BLaER1 (cell line): ENCODE data around the gene BOD1L1.

Source experiments
- H3K27ac ChIP-seq: shearing (Covaris generic); formaldehyde crosslinking; 2 replicates; pipeline ENCODE4 v1.8.1; 2022
- H3K27me3 ChIP-seq: shearing (Covaris generic); formaldehyde crosslinking; 2 replicates; pipeline ENCODE4 v1.8.1; 2022
- H3K36me3 ChIP-seq: shearing (Covaris generic); formaldehyde crosslinking; 2 replicates; pipeline ENCODE4 v1.8.1; 2022
- H3K4me1 ChIP-seq: shearing (Covaris generic); formaldehyde crosslinking; 2 replicates; pipeline ENCODE4 v1.8.1; 2022
- H3K4me2 ChIP-seq: shearing (Covaris generic); formaldehyde crosslinking; 2 replicates; pipeline ENCODE4 v1.8.1; 2022
- H3K4me3 ChIP-seq: shearing (Covaris generic); formaldehyde crosslinking; 2 replicates; pipeline ENCODE4 v1.8.1; 2022
- H3K9ac ChIP-seq: shearing (Covaris generic); formaldehyde crosslinking; 2 replicates; pipeline ENCODE4 v1.8.1; 2022
- H3K9me3 ChIP-seq: shearing (Covaris generic); formaldehyde crosslinking; 2 replicates; pipeline ENCODE4 v1.8.1; 2022
- H4K20me1 ChIP-seq: shearing (Covaris generic); formaldehyde crosslinking; 2 replicates; pipeline ENCODE4 v1.8.1; 2022
- Cebpa-rat ChIP-seq: shearing (Covaris generic); IDR thresholded peaks from 2 replicates; pipeline ENCODE4 v1.8.1; 2022

The BOD1L1 gene

DNA sequence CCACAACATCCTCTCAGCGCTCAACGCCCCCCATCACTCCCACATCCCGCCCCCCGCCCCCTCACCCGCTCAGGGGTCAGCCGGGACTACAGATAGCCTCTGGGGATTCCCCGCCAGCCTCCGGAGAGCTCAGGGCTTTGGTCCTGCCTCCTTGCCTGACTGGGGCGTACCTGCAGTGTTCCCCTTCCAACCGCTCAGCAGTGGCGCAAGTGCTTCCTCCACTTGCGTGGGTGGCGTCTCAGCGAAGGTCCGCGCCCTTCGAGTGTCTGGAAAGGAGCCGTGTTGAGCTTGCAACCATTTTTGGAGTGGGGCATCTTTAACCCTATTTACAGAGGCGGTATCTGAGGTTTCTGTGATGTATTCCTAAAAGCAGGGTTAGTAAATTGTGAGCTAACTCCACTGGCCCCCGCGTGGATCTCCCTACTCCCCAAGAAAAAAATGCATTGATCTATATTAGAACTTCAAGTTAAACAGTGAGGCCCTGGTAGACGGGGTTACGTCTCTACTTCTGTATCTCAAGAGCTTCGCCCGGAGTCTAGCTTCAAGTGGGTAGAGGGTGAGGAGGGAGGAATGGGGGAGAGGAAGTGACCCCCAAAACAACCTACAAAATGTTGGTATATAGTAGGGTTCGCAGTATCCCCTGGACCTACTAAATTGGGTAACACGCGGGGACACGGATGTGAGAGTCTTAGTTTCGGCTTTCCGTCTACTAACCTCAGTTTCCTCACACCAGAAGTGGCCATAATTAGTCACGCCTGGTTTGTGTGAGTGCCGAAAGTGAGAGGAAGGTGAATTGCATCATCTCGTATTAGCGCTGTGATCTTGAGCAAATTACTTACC is 99.3 kb downstream of the BOD1L1 start:
- peak; percentile 65; the same call in 1 of the 2 replicates for TF ChIP-seq Cebpa-rat
- peaks cover 43% of the 10 kb centered on the region for H3K9me3 ChIP-seq
- H3K36me3 ChIP-seq = no peaks in the 10 kb centered on the region
- peak overlapping the region; percentile 21; the same call in 1 of the 2 replicates for H3K4me2 ChIP-seq
- H3K27me3 ChIP-seq = peaks cover 100% of the 10 kb centered on the region
- 0 out of 2 replicates have a peak overlapping the region, but pooled peaks have one; percentile 2 for H3K4me3 ChIP-seq
- no peak overlapping the region for H3K9ac ChIP-seq
- peaks cover 41% of the 10 kb centered on the region; the same call in 1 of the 2 replicates for H4K20me1 ChIP-seq
- H3K27ac ChIP-seq = no peak overlapping the region
- H3K4me1 ChIP-seq = peaks cover 11% of the 10 kb centered on the region

- H3K9ac ChIP-seq = no peak overlapping the region
- peak overlapping the region; percentile 54 for H3K4me2 ChIP-seq
- peaks cover 34% of the 10 kb centered on the region; the same call in 1 of the 2 replicates for H4K20me1 ChIP-seq
- H3K27ac ChIP-seq = no peak overlapping the region
- no peak for TF ChIP-seq Cebpa-rat
- peaks cover 11% of the 10 kb centered on the region for H3K4me1 ChIP-seq
- no peaks in the 10 kb centered on the region for H3K36me3 ChIP-seq
- no peak overlapping the region for H3K4me3 ChIP-seq
- peaks cover 100% of the 10 kb centered on the region for H3K27me3 ChIP-seq
- H3K9me3 ChIP-seq = peaks cover 52% of the 10 kb centered on the region
Observed at GRCh38 chr4:13527192-13527980, 100.1 kb downstream of the BOD1L1 start.

- Histone ChIP-seq H4K20me1 (peaks cover 27% of the 10 kb centered on the region; the same call in 1 of the 2 replicates), H3K4me2 (no peak overlapping the region), H3K27me3 (peaks cover 100% of the 10 kb centered on the region), H3K9me3 (peaks cover 55% of the 10 kb centered on the region), H3K4me1 (peaks cover 11% of the 10 kb centered on the region), H3K4me3 (no peak overlapping the region), H3K36me3 (no peaks in the 10 kb centered on the region), H3K9ac (no peak overlapping the region), H3K27ac (no peak overlapping the region)
- no peak for TF ChIP-seq Cebpa-rat
Observed at GRCh38 chr4:13526658-13527057, 100.9 kb downstream of the BOD1L1 start.

- H3K36me3 ChIP-seq = no peaks in the 10 kb centered on the region
- no peak overlapping the region for H3K27ac ChIP-seq
- H3K27me3 ChIP-seq = peaks cover 100% of the 10 kb centered on the region
- H3K4me3 ChIP-seq = no peak overlapping the region
- no peak overlapping the region for H3K4me2 ChIP-seq
- H3K9ac ChIP-seq = no peak overlapping the region
- peaks cover 18% of the 10 kb centered on the region; the same call in 1 of the 2 replicates for H4K20me1 ChIP-seq
- peaks cover 49% of the 10 kb centered on the region for H3K9me3 ChIP-seq
- no peak for TF ChIP-seq Cebpa-rat
- H3K4me1 ChIP-seq = peaks cover 11% of the 10 kb centered on the region
Observed at GRCh38 chr4:13525606-13526281, 101.8 kb downstream of the BOD1L1 start.

GRCh38 chr4:13524504-13525243 is 102.9 kb downstream of the BOD1L1 start:
- H3K27me3 ChIP-seq = peaks cover 89% of the 10 kb centered on the region
- H3K4me1 ChIP-seq = peaks cover 11% of the 10 kb centered on the region

DNA sequence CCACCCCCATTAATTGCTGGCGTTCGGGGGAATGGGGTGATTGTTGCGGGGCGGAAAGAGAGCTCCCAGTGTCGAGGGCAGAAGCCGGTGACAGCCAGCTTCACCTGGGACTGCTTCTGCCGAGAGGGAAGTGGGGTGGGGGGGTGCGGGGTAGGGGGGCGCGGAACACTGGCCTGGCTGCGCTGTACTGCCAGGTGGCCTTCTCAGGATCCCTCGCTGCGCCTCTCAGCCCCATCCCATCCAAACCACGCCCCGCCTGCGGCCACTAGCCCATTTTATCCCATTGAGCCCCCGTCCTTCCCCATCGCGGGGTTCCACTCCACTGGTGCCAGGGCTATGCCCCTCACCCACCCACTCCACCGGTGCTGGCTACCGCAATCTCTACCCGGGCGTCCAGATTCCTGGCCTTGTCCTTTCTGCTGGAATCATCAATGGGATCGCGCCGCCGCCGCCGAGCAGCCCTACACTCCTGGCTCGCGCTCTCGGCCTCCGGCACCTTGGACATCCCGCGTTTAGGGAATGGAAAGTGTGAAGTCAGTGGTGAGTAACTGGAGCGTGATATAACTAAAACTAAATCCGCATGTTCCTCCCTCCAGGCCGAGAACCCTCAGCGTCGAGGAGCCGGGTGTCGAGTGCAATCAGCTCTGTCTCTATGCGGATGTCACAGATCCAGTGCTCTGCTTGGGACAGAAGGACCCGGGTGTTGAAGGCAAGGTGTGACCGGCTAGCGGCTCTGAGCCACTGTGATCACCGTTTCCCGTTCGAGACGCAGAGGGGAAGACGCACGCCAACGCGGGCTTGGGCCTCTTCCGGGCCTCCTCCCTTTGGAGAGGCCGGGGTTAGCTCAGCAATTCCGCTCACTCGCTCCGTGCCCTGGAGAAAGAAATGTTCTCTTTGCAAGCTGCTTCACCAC is 103.7 kb downstream of the BOD1L1 start:
- H3K4me3 ChIP-seq = no peak overlapping the region

More at GRCh38 chr4:13524504-13525243, 102.9 kb downstream of the BOD1L1 start:
- Histone ChIP-seq H3K4me3 (no peak overlapping the region), H3K9me3 (peaks cover 45% of the 10 kb centered on the region), H4K20me1 (peaks cover 10% of the 10 kb centered on the region; the same call in 1 of the 2 replicates), H3K4me2 (no peak overlapping the region), H3K36me3 (no peaks in the 10 kb centered on the region), H3K27ac (no peak overlapping the region), H3K9ac (no peak overlapping the region)
- no peak for TF ChIP-seq Cebpa-rat

DNA sequence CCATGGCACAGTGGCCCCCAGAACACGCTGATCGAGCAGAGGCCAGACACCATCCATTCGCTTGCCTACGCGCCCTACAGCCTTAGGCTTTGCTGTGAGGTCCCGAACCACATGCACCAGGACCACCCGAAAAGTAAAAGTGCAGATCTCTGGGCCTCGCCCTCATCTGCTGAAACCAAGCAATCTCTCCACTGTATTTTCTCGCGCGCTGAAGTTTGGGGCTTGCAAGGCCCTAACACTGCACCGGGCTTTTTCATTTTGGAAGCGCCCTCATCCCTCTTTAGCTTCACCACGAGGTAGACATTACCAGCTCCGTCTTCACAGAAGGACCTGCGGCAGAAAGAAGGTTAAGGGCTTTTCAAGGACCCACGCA is 104.4 kb downstream of the BOD1L1 start:
- H3K4me1 ChIP-seq = peaks cover 7% of the 10 kb centered on the region
- TF ChIP-seq Cebpa-rat = no peak
- no peaks in the 10 kb centered on the region for H3K36me3 ChIP-seq
- peak overlapping the region; percentile 20; the same call in 1 of the 2 replicates for H3K4me3 ChIP-seq
- no peaks in the 10 kb centered on the region; the same call in 1 of the 2 replicates for H4K20me1 ChIP-seq
- no peak overlapping the region for H3K27ac ChIP-seq
- H3K9ac ChIP-seq = no peak overlapping the region
- H3K9me3 ChIP-seq = peaks cover 32% of the 10 kb centered on the region
- H3K4me2 ChIP-seq = no peak overlapping the region
- H3K27me3 ChIP-seq = peaks cover 74% of the 10 kb centered on the region

More for the DNA sequence above, 103.7 kb downstream of the BOD1L1 start:
- H3K4me1 ChIP-seq = peaks cover 11% of the 10 kb centered on the region
- peaks cover 81% of the 10 kb centered on the region for H3K27me3 ChIP-seq
- no peak overlapping the region for H3K4me2 ChIP-seq
- peaks cover 37% of the 10 kb centered on the region for H3K9me3 ChIP-seq
- H3K36me3 ChIP-seq = no peaks in the 10 kb centered on the region
- H4K20me1 ChIP-seq = peaks cover 1% of the 10 kb centered on the region; the same call in 1 of the 2 replicates
- H3K27ac ChIP-seq = no peak overlapping the region
- H3K9ac ChIP-seq = no peak overlapping the region
- no peak for TF ChIP-seq Cebpa-rat
